ENCODE results near the gene RYR1.
"Not testable (repeated sequence)": the region's sequence is repeated elsewhere in the genome, so short reads cannot be mapped to it uniquely, and the experiment has no call there.

Gene RYR1

DNA sequence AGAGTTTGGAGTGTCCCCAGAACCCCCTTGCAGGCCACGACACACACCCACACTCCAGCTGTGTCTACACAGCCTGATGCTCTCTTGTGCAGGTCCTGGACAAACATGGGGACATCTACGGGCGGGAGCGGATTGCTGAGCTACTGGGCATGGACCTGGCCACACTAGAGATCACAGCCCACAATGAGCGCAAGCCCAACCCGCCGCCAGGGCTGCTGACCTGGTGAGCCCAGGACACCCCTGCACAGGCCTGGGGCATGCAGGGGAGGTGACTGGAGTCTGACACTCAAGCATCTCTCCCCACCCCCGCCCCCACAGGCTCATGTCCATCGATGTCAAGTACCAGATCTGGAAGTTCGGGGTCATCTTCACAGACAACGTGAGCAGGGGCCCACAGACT lies 144.3 kb downstream of the RYR1 start:
- ChIA-PET CTCF (no interaction called here), POLR2A (interaction anchor here (0.6 kb wide), 1 partner anchor 23 kb away, joined by 3 read pairs; no protein-coding TSS in a partner anchor)
- Histone ChIP-seq H3K27me3 (replicated peaks in 2 of 5; ENCODE audit: control insufficient read depth in 4 of 5, insufficient read depth in 5 of 5, low read length in 4 of 5) (no peaks in the 10 kb centered on the region), H3K9me3 (ENCODE audit: control extremely low read depth in 1 of 5, control insufficient read depth in 4 of 5, insufficient read depth in 2 of 5, low read depth in 1 of 5, low read length in 4 of 5) (no peaks in the 10 kb centered on the region), H3K27ac (ENCODE audit: insufficient read depth in 1 of 2, low read depth in 1 of 2, low read length in 2 of 2, poor library complexity in 1 of 2, severe bottlenecking in 2 of 2) (no peak overlapping the region), H3K4me3 (ENCODE audit: control insufficient read depth in 1 of 7, extremely low read depth in 1 of 7, insufficient read depth in 4 of 7, low read depth in 2 of 7, low read length in 6 of 7) (no peak overlapping the region), H3K36me3 (ENCODE audit: control insufficient read depth in 4 of 4, insufficient read depth in 4 of 4, low read length in 3 of 4) (no peaks in the 10 kb centered on the region), H3K4me1 (ENCODE audit: control extremely low read depth in 1 of 4, control insufficient read depth in 4 of 4, insufficient read depth in 4 of 4, low read length in 3 of 4) (no peaks in the 10 kb centered on the region)
- 94% methylated on average over 9 of the region's 11 CpGs for WGBS (ENCODE audit: insufficient coverage)
- DNase-seq, result no peak

DNA sequence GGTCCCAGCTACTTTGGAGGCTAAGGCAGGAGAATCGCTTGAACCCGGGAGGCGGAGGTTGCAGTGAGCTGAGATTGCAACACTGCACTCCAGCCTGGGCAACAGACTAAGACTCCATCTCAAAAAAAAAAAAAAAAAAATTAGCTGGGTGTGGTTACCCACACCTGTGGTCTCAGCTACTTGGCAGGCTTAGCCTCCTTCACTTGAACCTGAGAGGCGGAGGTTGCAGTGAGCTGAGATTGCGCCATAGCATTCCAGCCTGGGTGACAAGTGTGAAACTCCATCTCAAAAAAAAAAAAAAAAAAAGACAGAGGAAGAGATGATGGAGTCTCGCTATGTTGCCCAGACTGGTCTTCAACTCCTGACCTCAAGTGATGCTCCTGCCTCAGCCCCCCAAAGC lies 145.8 kb downstream of the RYR1 start:
- H3K4me1 ChIP-seq (ENCODE audit: control extremely low read depth in 1 of 4, control insufficient read depth in 4 of 4, insufficient read depth in 4 of 4, low read length in 3 of 4); H3K9me3 ChIP-seq (ENCODE audit: control extremely low read depth in 1 of 5, control insufficient read depth in 4 of 5, insufficient read depth in 2 of 5, low read depth in 1 of 5, low read length in 4 of 5); H3K36me3 ChIP-seq (ENCODE audit: control insufficient read depth in 4 of 4, insufficient read depth in 4 of 4, low read length in 3 of 4); POLR2A ChIA-PET; H3K4me3 ChIP-seq (ENCODE audit: control insufficient read depth in 1 of 7, extremely low read depth in 1 of 7, insufficient read depth in 4 of 7, low read depth in 2 of 7, low read length in 6 of 7); DNase-seq; H3K27ac ChIP-seq (ENCODE audit: insufficient read depth in 1 of 2, low read depth in 1 of 2, low read length in 2 of 2, poor library complexity in 1 of 2, severe bottlenecking in 2 of 2); H3K27me3 ChIP-seq (replicated peaks in 2 of 5; ENCODE audit: control insufficient read depth in 4 of 5, insufficient read depth in 5 of 5, low read length in 4 of 5): not testable (repeated sequence)
- CTCF ChIA-PET, result interaction anchor here (1.2 kb wide), 1 partner anchor 57 kb away, joined by 3 read pairs; no protein-coding TSS in a partner anchor
- 100% methylated on average over 4 of the region's 6 CpGs for WGBS (ENCODE audit: insufficient coverage)

GRCh38 chr19:38580080-38580479 lies 146.6 kb downstream of the RYR1 start:
- POLR2A ChIA-PET, result no interaction called here
- WGBS (ENCODE audit: insufficient coverage), result 97% methylated on average over 11 of the region's 15 CpGs
- Histone ChIP-seq H3K4me1 (ENCODE audit: control extremely low read depth in 1 of 4, control insufficient read depth in 4 of 4, insufficient read depth in 4 of 4, low read length in 3 of 4) (no peaks in the 10 kb centered on the region), H3K27ac (ENCODE audit: insufficient read depth in 1 of 2, low read depth in 1 of 2, low read length in 2 of 2, poor library complexity in 1 of 2, severe bottlenecking in 2 of 2) (no peak overlapping the region), H3K27me3 (replicated peaks in 2 of 5; ENCODE audit: control insufficient read depth in 4 of 5, insufficient read depth in 5 of 5, low read length in 4 of 5) (no peaks in the 10 kb centered on the region), H3K36me3 (ENCODE audit: control insufficient read depth in 4 of 4, insufficient read depth in 4 of 4, low read length in 3 of 4) (no peaks in the 10 kb centered on the region), H3K4me3 (ENCODE audit: control insufficient read depth in 1 of 7, extremely low read depth in 1 of 7, insufficient read depth in 4 of 7, low read depth in 2 of 7, low read length in 6 of 7) (no peak overlapping the region), H3K9me3 (ENCODE audit: control extremely low read depth in 1 of 5, control insufficient read depth in 4 of 5, insufficient read depth in 2 of 5, low read depth in 1 of 5, low read length in 4 of 5) (no peaks in the 10 kb centered on the region)
- CTCF ChIA-PET, result interaction anchor here (0.6 kb wide), 1 partner anchor 25 kb away, joined by 3 read pairs; no protein-coding TSS in a partner anchor
- DNase-seq, result no peak

DNA sequence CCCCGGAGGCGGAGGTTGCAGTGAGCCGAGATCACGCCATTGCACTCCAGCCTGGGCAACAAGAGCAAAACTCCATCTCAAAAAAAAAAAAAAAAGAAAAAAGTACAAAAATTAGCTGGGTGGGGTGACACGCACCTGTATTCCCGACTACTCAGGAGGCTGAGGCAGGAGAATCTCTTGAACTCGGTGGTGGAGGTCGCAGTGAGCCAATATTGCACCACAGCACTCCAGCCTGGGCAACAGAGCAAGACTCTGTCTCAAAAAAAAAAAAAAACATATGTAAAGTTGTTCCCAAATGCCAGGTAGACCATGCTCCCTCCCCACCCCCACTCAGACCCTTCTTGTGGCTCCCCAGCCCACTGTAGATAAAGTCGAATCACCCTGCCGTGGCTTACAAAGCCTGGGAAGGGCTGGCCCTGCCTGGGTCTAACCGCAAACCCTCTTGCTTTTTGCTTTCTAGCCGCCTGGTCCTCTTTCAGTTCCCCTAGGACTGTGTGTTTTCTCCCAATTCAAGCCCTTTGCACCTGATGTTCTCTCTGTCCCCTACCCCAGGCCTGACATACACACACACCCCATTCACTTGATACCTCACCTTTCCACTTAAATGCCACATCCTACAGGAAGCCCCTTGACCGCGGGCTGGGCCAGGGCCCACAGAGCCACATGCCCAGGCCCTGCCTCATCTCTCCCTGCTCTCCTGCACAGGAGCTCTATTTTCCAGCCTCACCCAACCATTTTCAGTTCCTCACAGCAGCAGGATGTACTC lies 149.9 kb downstream of the RYR1 start:
- no peaks in the 10 kb centered on the region for H3K9me3 ChIP-seq (ENCODE audit: control extremely low read depth in 1 of 5, control insufficient read depth in 4 of 5, insufficient read depth in 2 of 5, low read depth in 1 of 5, low read length in 4 of 5)
- DNase-seq, result no peak
- 77% methylated on average over 10 of the region's 14 CpGs for WGBS (ENCODE audit: insufficient coverage)
- ChIA-PET POLR2A (no interaction called here), CTCF (no interaction called here)
- H3K4me3 ChIP-seq (ENCODE audit: control insufficient read depth in 1 of 7, extremely low read depth in 1 of 7, insufficient read depth in 4 of 7, low read depth in 2 of 7, low read length in 6 of 7), result no peak overlapping the region
- H3K27me3 ChIP-seq (replicated peaks in 2 of 5; ENCODE audit: control insufficient read depth in 4 of 5, insufficient read depth in 5 of 5, low read length in 4 of 5), result no peaks in the 10 kb centered on the region
- H3K27ac ChIP-seq (ENCODE audit: insufficient read depth in 1 of 2, low read depth in 1 of 2, low read length in 2 of 2, poor library complexity in 1 of 2, severe bottlenecking in 2 of 2), result no peak overlapping the region
- H3K4me1 ChIP-seq (ENCODE audit: control extremely low read depth in 1 of 4, control insufficient read depth in 4 of 4, insufficient read depth in 4 of 4, low read length in 3 of 4), result no peaks in the 10 kb centered on the region
- H3K36me3 ChIP-seq (ENCODE audit: control insufficient read depth in 4 of 4, insufficient read depth in 4 of 4, low read length in 3 of 4), result peaks cover 0 to 9% (median 6%) of the 10 kb centered on the region in 4 experiments

DNA sequence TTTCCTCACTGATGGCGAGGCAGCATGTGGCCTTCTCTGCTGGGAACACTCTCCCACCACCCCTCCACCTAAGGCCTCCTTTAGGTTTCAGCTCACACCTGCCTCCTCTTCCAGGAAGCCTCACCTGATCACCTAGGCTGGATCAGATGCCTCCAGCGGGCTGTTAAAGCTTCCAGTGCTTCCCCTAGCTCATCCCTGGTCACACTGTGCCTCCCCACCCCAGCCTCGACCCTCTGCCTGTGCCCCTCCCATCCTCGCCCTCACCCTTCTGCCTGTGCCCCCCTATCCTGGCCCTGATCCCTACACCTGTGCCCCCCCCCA lies 150.5 kb downstream of the RYR1 start:
- Histone ChIP-seq H3K36me3 (ENCODE audit: control insufficient read depth in 4 of 4, insufficient read depth in 4 of 4, low read length in 3 of 4) (peaks cover 0 to 10% (median 6%) of the 10 kb centered on the region in 4 experiments), H3K27ac (ENCODE audit: insufficient read depth in 1 of 2, low read depth in 1 of 2, low read length in 2 of 2, poor library complexity in 1 of 2, severe bottlenecking in 2 of 2) (no peak overlapping the region), H3K9me3 (ENCODE audit: control extremely low read depth in 1 of 5, control insufficient read depth in 4 of 5, insufficient read depth in 2 of 5, low read depth in 1 of 5, low read length in 4 of 5) (no peaks in the 10 kb centered on the region), H3K4me3 (ENCODE audit: control insufficient read depth in 1 of 7, extremely low read depth in 1 of 7, insufficient read depth in 4 of 7, low read depth in 2 of 7, low read length in 6 of 7) (no peak overlapping the region), H3K4me1 (ENCODE audit: control extremely low read depth in 1 of 4, control insufficient read depth in 4 of 4, insufficient read depth in 4 of 4, low read length in 3 of 4) (no peaks in the 10 kb centered on the region), H3K27me3 (replicated peaks in 2 of 5; ENCODE audit: control insufficient read depth in 4 of 5, insufficient read depth in 5 of 5, low read length in 4 of 5) (no peaks in the 10 kb centered on the region)
- ChIA-PET POLR2A (no interaction called here), CTCF (no interaction called here)
- DNase-seq, result no peak
- 77% methylated on average over 2 of the region's 4 CpGs for WGBS (ENCODE audit: insufficient coverage)

GRCh38 chr19:38587562-38587961 lies 154.1 kb downstream of the RYR1 start:
- POLR2A ChIA-PET, result no interaction called here
- H3K27ac ChIP-seq (ENCODE audit: insufficient read depth in 1 of 2, low read depth in 1 of 2, low read length in 2 of 2, poor library complexity in 1 of 2, severe bottlenecking in 2 of 2), result no peak overlapping the region
- H3K27me3 ChIP-seq (replicated peaks in 2 of 5; ENCODE audit: control insufficient read depth in 4 of 5, insufficient read depth in 5 of 5, low read length in 4 of 5), result no peaks in the 10 kb centered on the region
- no peak for DNase-seq
- no peak overlapping the region for H3K4me3 ChIP-seq (ENCODE audit: control insufficient read depth in 1 of 7, extremely low read depth in 1 of 7, insufficient read depth in 4 of 7, low read depth in 2 of 7, low read length in 6 of 7)
- H3K4me1 ChIP-seq (ENCODE audit: control extremely low read depth in 1 of 4, control insufficient read depth in 4 of 4, insufficient read depth in 4 of 4, low read length in 3 of 4), result no peaks in the 10 kb centered on the region
- WGBS (ENCODE audit: insufficient coverage), result 100% methylated on average over 2 of the region's 2 CpGs
- peaks cover 0 to 19% (median 9%) of the 10 kb centered on the region in 4 experiments for H3K36me3 ChIP-seq (ENCODE audit: control insufficient read depth in 4 of 4, insufficient read depth in 4 of 4, low read length in 3 of 4)
- CTCF ChIA-PET, result no interaction called here
- no peaks in the 10 kb centered on the region for H3K9me3 ChIP-seq (ENCODE audit: control extremely low read depth in 1 of 5, control insufficient read depth in 4 of 5, insufficient read depth in 2 of 5, low read depth in 1 of 5, low read length in 4 of 5)

- DNase-seq, result no peak
- peaks cover 2 to 21% (median 9%) of the 10 kb centered on the region in 4 experiments for H3K36me3 ChIP-seq (ENCODE audit: control insufficient read depth in 4 of 4, insufficient read depth in 4 of 4, low read length in 3 of 4)
- H3K4me3 ChIP-seq (ENCODE audit: control insufficient read depth in 1 of 7, extremely low read depth in 1 of 7, insufficient read depth in 4 of 7, low read depth in 2 of 7, low read length in 6 of 7), result no peak overlapping the region
- no peaks in the 10 kb centered on the region for H3K9me3 ChIP-seq (ENCODE audit: control extremely low read depth in 1 of 5, control insufficient read depth in 4 of 5, insufficient read depth in 2 of 5, low read depth in 1 of 5, low read length in 4 of 5)
- CTCF ChIA-PET, result no interaction called here
- POLR2A ChIA-PET, result no interaction called here
- H3K4me1 ChIP-seq (ENCODE audit: control extremely low read depth in 1 of 4, control insufficient read depth in 4 of 4, insufficient read depth in 4 of 4, low read length in 3 of 4), result no peaks in the 10 kb centered on the region
- 100% methylated on average over 2 of the region's 2 CpGs for WGBS (ENCODE audit: insufficient coverage)
- H3K27me3 ChIP-seq (replicated peaks in 2 of 5; ENCODE audit: control insufficient read depth in 4 of 5, insufficient read depth in 5 of 5, low read length in 4 of 5), result no peaks in the 10 kb centered on the region
- no peak overlapping the region for H3K27ac ChIP-seq (ENCODE audit: insufficient read depth in 1 of 2, low read depth in 1 of 2, low read length in 2 of 2, poor library complexity in 1 of 2, severe bottlenecking in 2 of 2)
Measured at GRCh38 chr19:38588041-38588440, 154.6 kb downstream of the RYR1 start.
